H1 (cell line): Measurements from ENCODE around the gene HBD. TPM values are rescaled to one million over a fixed set of nuclear protein-coding genes. Genes with fewer than 3 reads are reported as not detected.

Source experiments
- CTCF ChIA-PET: fragments of 300-600 bp; sonication (Branson Sonifier 250); formaldehyde crosslinking; loops from one replicate; lab custom pipeline; 2021; ENCODE audit not compliant: partially characterized antibody; lab: Charles Lee
- POLR2A ChIA-PET: fragments of 300-600 bp; sonication (Branson Sonifier 250); formaldehyde crosslinking; loops from one replicate; lab custom pipeline; 2021; ENCODE audit warnings: inconsistent platforms; ENCODE audit not compliant: partially characterized antibody; lab: Charles Lee
- DNase-seq, 2 experiments: peaks; one replicate each; pipeline versions ENCODE4 v3.0.0 to v3.0.0-alpha.2; 2010 to 2022; ENCODE audit warnings: low spot score in 2 of 2, low read depth in 1 of 2, mixed read lengths in 1 of 2
- FAIRE-seq: peaks from 2 replicates; lab custom pipeline; 2011; peaks lifted over from hg19 to GRCh38; lab: Jason Lieb, UNC
- H2AFZ ChIP-seq: 2 replicates; pipeline ENCODE4 v1.8.1; 2012; ENCODE audit warnings: low read length, inconsistent platforms
- H2AK5ac ChIP-seq: 2 replicates; pipeline ENCODE4 v1.6.1; 2013; ENCODE audit warnings: low read depth, low read length
- H2BK120ac ChIP-seq: replicated peaks from 2 replicates; pipeline ENCODE3; 2013; ENCODE audit warnings: low read depth, low read length, inconsistent platforms
- H2BK12ac ChIP-seq: 2 replicates; pipeline ENCODE4 v1.6.1; 2013; ENCODE audit warnings: low read depth, low read length
- H2BK15ac ChIP-seq: 2 replicates; pipeline ENCODE4 v1.6.1; 2013; ENCODE audit warnings: low read length
- H2BK20ac ChIP-seq: 2 replicates; pipeline ENCODE4 v1.6.1; 2013; ENCODE audit warnings: low read length
- H2BK5ac ChIP-seq: 2 replicates; pipeline ENCODE4 v1.6.1; 2013; ENCODE audit warnings: low read depth, low read length
- H3K14ac ChIP-seq: 2 replicates; pipeline ENCODE4 v1.6.1; 2013; ENCODE audit warnings: inconsistent platforms; ENCODE audit not compliant: insufficient read length
- H3K18ac ChIP-seq: 2 replicates; pipeline ENCODE4 v1.6.1; 2013; ENCODE audit warnings: low read length; ENCODE audit errors: extremely low read depth
- H3K23ac ChIP-seq: 2 replicates; pipeline ENCODE4 v1.6.1; 2013; ENCODE audit warnings: inconsistent platforms; ENCODE audit not compliant: insufficient read length
- H3K23me2 ChIP-seq: 2 replicates; pipeline ENCODE4 v1.6.1; 2013; ENCODE audit warnings: low read depth, low read length
- H3K27ac ChIP-seq: 2 replicates; pipeline ENCODE4 v1.6.1; 2011; ENCODE audit warnings: low read depth, low read length, inconsistent platforms
- H3K27me3 ChIP-seq, 4 experiments: replicated peaks in 1 of 4; 1 replicate in 1 of 4; 2 replicates in 3 of 4; pipeline versions ENCODE4 v1.6.1 to v1.8.1; 2011 to 2013; ENCODE audit warnings: low read length in 3 of 4, mild to moderate bottlenecking in 3 of 4, inconsistent platforms in 2 of 4, mixed read lengths in 2 of 4, moderate library complexity in 1 of 4; ENCODE audit not compliant: control insufficient read depth in 3 of 4, insufficient read depth in 3 of 4; ENCODE audit errors: extremely low read depth in 1 of 4
- H3K36me3 ChIP-seq, 4 experiments: 2 replicates each; pipeline versions ENCODE4 v1.6.1 to v1.8.1; 2011 to 2013; ENCODE audit warnings: mild to moderate bottlenecking in 4 of 4, low read length in 3 of 4, moderate library complexity in 2 of 4, control low read depth in 1 of 4, inconsistent platforms in 1 of 4; ENCODE audit not compliant: insufficient read depth in 4 of 4, control insufficient read depth in 2 of 4
- H3K4ac ChIP-seq: replicated peaks from 2 replicates; pipeline ENCODE3; 2013; ENCODE audit warnings: low read length, low read depth, mixed read lengths, inconsistent platforms; ENCODE audit not compliant: insufficient read length
- H3K4me1 ChIP-seq, 4 experiments: replicated peaks in 1 of 4; 1 replicate in 1 of 4; 2 replicates in 3 of 4; pipeline versions ENCODE4 v1.6.1 to v1.8.1; 2011 to 2013; ENCODE audit warnings: low read length in 3 of 4, inconsistent platforms in 2 of 4, mixed read lengths in 1 of 4; ENCODE audit not compliant: insufficient read depth in 4 of 4, control insufficient read depth in 3 of 4
- H3K4me2 ChIP-seq, 2 experiments: 2 replicates each; pipeline versions ENCODE4 v1.6.1 to v1.8.1; 2011 to 2013; ENCODE audit warnings: low read depth in 2 of 2, low read length in 2 of 2, control low read depth in 1 of 2, inconsistent platforms in 1 of 2, mild to moderate bottlenecking in 1 of 2; ENCODE audit not compliant: insufficient read depth in 1 of 2
- H3K4me3 ChIP-seq, 4 experiments: fragments of 200-600, 300-600 bp in 1 of 4; sonication (generic), shearing (Covaris generic), sonication (Bioruptor Twin) in 1 of 4; 2 replicates each; pipeline versions ENCODE4 v1.5.1 to v1.8.1; 2011 to 2016; ENCODE audit warnings: low read length in 4 of 4, low read depth in 3 of 4, control low read depth in 2 of 4, inconsistent platforms in 2 of 4, mild to moderate bottlenecking in 2 of 4, mixed read lengths in 1 of 4, moderate library complexity in 1 of 4; ENCODE audit not compliant: insufficient read depth in 2 of 4; ENCODE audit errors: extremely low read depth in 1 of 4
- H3K56ac ChIP-seq: replicated peaks from 2 replicates; pipeline ENCODE3; 2013; ENCODE audit warnings: low read depth, mild to moderate bottlenecking, mixed read lengths, low read length, inconsistent platforms; ENCODE audit not compliant: insufficient read length
- H3K79me1 ChIP-seq: 2 replicates; pipeline ENCODE4 v1.6.1; 2013; ENCODE audit warnings: low read depth, low read length, control low read depth
- H3K79me2 ChIP-seq, 2 experiments: 2 replicates each; pipeline versions ENCODE4 v1.6.1 to v1.8.1; 2012 to 2013; ENCODE audit warnings: low read length in 2 of 2, mild to moderate bottlenecking in 2 of 2, inconsistent platforms in 1 of 2; ENCODE audit not compliant: insufficient read depth in 2 of 2, control insufficient read depth in 1 of 2
- H3K9ac ChIP-seq, 4 experiments: replicated peaks in 1 of 4; 1 replicate in 1 of 4; 2 replicates in 3 of 4; pipeline versions ENCODE4 v1.6.1 to v1.8.1; 2011 to 2013; ENCODE audit warnings: low read depth in 3 of 4, low read length in 3 of 4, control low read depth in 2 of 4, mild to moderate bottlenecking in 2 of 4, moderate library complexity in 2 of 4, inconsistent platforms in 1 of 4; ENCODE audit errors: extremely low read depth in 1 of 4
- H3K9me3 ChIP-seq, 2 experiments: 2 replicates each; pipeline versions ENCODE4 v1.6.1 to v1.8.1; 2012 to 2013; ENCODE audit warnings: mild to moderate bottlenecking in 2 of 2, moderate library complexity in 2 of 2, control low read depth in 1 of 2, inconsistent platforms in 1 of 2, low read depth in 1 of 2, low read length in 1 of 2, mixed read lengths in 1 of 2; ENCODE audit not compliant: insufficient read depth in 2 of 2
- H4K20me1 ChIP-seq, 2 experiments: replicated peaks in 1 of 2; 2 replicates each; pipeline versions ENCODE3 to v1.8.1; 2011 to 2013; ENCODE audit warnings: inconsistent platforms in 2 of 2, low read length in 2 of 2, mild to moderate bottlenecking in 1 of 2; ENCODE audit not compliant: insufficient read depth in 2 of 2, control insufficient read depth in 1 of 2
- H4K5ac ChIP-seq: 2 replicates; pipeline ENCODE4 v1.6.1; 2013; ENCODE audit warnings: low read length, low read depth, mixed read lengths, inconsistent platforms; ENCODE audit not compliant: insufficient read length
- H4K8ac ChIP-seq: 2 replicates; pipeline ENCODE4 v1.8.0; 2013; ENCODE audit warnings: mild to moderate bottlenecking, moderate library complexity, low read length, inconsistent platforms; ENCODE audit not compliant: insufficient read depth; ENCODE audit errors: extremely low read depth
- H4K91ac ChIP-seq: replicated peaks from 2 replicates; pipeline ENCODE3; 2013; ENCODE audit warnings: low read length, mixed read lengths, inconsistent platforms; ENCODE audit not compliant: insufficient read length
- ASH2L ChIP-seq: fragments of 200-600, 300-600 bp; sonication (generic); IDR thresholded peaks from one replicate; pipeline ENCODE4 v1.7.1; 2017; ENCODE audit warnings: low read length
- CBX5 ChIP-seq: fragments of 300-800, 300-1000 bp; sonication (generic); IDR thresholded peaks from 2 replicates; pipeline ENCODE4 v1.7.1; 2016; ENCODE audit warnings: antibody characterized with exemption, low read length, low read depth
- CBX8 ChIP-seq: fragments of 300-800, 300-1000 bp; sonication (generic); IDR thresholded peaks from 2 replicates; pipeline ENCODE4 v1.7.1; 2016; ENCODE audit warnings: low read depth, low read length, borderline replicate concordance
- EP300 ChIP-seq, 2 experiments: IDR thresholded peaks; 1 replicate in 1 of 2; 2 replicates in 1 of 2; pipeline ENCODE4 v1.6.1; 2011 to 2012; ENCODE audit warnings: low read depth in 2 of 2, low read length in 2 of 2, mild to moderate bottlenecking in 2 of 2, borderline replicate concordance in 1 of 2, inconsistent platforms in 1 of 2, moderate library complexity in 1 of 2
- JUND ChIP-seq: IDR thresholded peaks from 2 replicates; pipeline ENCODE4 v1.6.1; 2011; ENCODE audit warnings: mild to moderate bottlenecking, improper control_type of control experiment, low read length
- POLR2AphosphoS5 ChIP-seq: IDR thresholded peaks from 2 replicates; pipeline ENCODE4 v1.6.1; 2011; ENCODE audit warnings: low read depth, low read length
- POU5F1 ChIP-seq: IDR thresholded peaks from 2 replicates; pipeline ENCODE4 v1.6.1; 2011; ENCODE audit warnings: low read depth, mild to moderate bottlenecking, low read length, moderate library complexity
- RAD21 ChIP-seq, 2 experiments: IDR thresholded peaks in 1 of 2; conservative IDR thresholded peaks in 1 of 2; 2 replicates each; pipeline ENCODE4 v1.6.1; 2011; ENCODE audit warnings: low read depth in 2 of 2, low read length in 2 of 2, improper control_type of control experiment in 1 of 2, inconsistent platforms in 1 of 2, mild to moderate bottlenecking in 1 of 2, moderate library complexity in 1 of 2
- RNF2 ChIP-seq: fragments of 200-900, 300-1000 bp; sonication (generic); IDR thresholded peaks from 2 replicates; pipeline ENCODE4 v1.7.1; 2016; ENCODE audit warnings: borderline replicate concordance, low read depth, mild to moderate bottlenecking, antibody characterized with exemption, low read length; ENCODE audit not compliant: poor library complexity, severe bottlenecking; ENCODE audit errors: missing control alignments
- SIN3A ChIP-seq, 2 experiments: IDR thresholded peaks in 1 of 2; conservative IDR thresholded peaks in 1 of 2; 2 replicates each; pipeline ENCODE4 v1.6.1; 2011 to 2012; ENCODE audit warnings: low read length in 2 of 2, improper control_type of control experiment in 1 of 2, low read depth in 1 of 2, mild to moderate bottlenecking in 1 of 2
- SIRT6 ChIP-seq: IDR thresholded peaks from one replicate; pipeline ENCODE4 v1.7.1; 2012; ENCODE audit warnings: low read length, inconsistent platforms
- SP2 ChIP-seq: IDR thresholded peaks from 2 replicates; pipeline ENCODE4 v1.6.1; 2012; ENCODE audit warnings: mild to moderate bottlenecking, low read length, inconsistent platforms
- TCF12 ChIP-seq: IDR thresholded peaks from 2 replicates; pipeline ENCODE4 v1.6.1; 2011; ENCODE audit warnings: low read depth, mild to moderate bottlenecking, low read length
- TEAD4 ChIP-seq: IDR thresholded peaks from 2 replicates; pipeline ENCODE4 v1.6.1; 2012; ENCODE audit warnings: low read depth, low read length, inconsistent platforms, mixed read lengths
- WGBS, 2 experiments: shearing (Covaris generic) in 1 of 2; methylation state at CpG; one replicate each; pipeline versions ENCODE4 v1.1.6 to v1.1.7; 2013 to 2015; ENCODE audit warnings: low lambda C conversion rate in 2 of 2, mixed read lengths in 2 of 2, inconsistent platforms in 1 of 2, low coverage in 1 of 2, missing lambda C conversion rate in 1 of 2; ENCODE audit not compliant: insufficient replicate concordance in 2 of 2, insufficient coverage in 1 of 2, insufficient read length in 1 of 2; ENCODE audit errors: extremely low coverage in 1 of 2, missing lambda C conversion rate in 1 of 2; 5-methylcytosine and 5-hydroxymethylcytosine counted together
- polyA plus RNA-seq, 7 experiments: library from polyadenylated mRNA; depleted of rRNA in 3 of 7; stranded (reverse) in 5 of 7; unstranded in 2 of 7; fragments of >200 nt in 5 of 7; fragments of 200-250 nt in 2 of 7; gene quantifications; 1 replicate in 5 of 7; 2 replicates in 1 of 7; 4 replicates in 1 of 7; pipeline versions ENCODE4 v1.2.1 to v1.2.3, GENCODE V29; 2011 to 2013; ENCODE audit warnings: missing spikeins in 2 of 7, mixed read lengths in 2 of 7
- total RNA-seq: library from RNA; stranded (reverse); fragmentation: NEBNext Ultra II Directional; extraction: Animal tissue kit (Norgen Biotek cat#: 25700); gene quantifications from 2 replicates; pipeline ENCODE4 v1.2.1, GENCODE V29; 2021

HBD gene
- total and polyA plus RNA-seq, 2 of the 8 experiments (the other 6 are each of a cell fraction or from before 2014, with no cell fraction given) = not detected

DNA sequence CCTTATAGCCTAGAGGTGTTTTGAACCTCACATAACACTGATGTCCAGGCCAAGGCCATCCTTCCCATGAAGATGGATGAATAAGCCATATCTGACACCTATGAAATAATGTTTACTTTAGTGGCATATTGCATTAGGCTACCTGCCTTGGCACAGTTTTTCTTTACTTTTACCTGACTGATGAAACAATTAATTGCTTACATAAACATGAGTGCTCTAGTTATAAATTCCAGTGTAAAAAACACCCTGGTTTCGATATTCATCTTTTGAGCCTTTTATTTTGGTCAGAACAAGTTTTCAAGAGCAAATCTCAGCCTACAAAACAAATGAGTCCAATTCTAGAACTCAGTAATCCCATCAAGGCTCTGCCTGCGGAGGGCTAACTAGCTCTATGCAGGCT lies 42.4 kb upstream of the HBD start:
- Histone ChIP-seq H2BK12ac (no peak overlapping the region), H4K91ac (no peak overlapping the region), H2BK5ac (no peak overlapping the region), H3K14ac (no peak overlapping the region), H3K4me3 (no peak overlapping the region), H3K23ac (no peak overlapping the region), H3K27ac (no peak overlapping the region), H3K9me3 (no peaks in the 10 kb centered on the region), H2AK5ac (no peak overlapping the region), H3K79me2 (no peaks in the 10 kb centered on the region), H3K23me2 (no peaks in the 10 kb centered on the region; the same call in 1 of the 2 replicates), H3K36me3 (no peaks in the 10 kb centered on the region), H3K27me3 (no peaks in the 10 kb centered on the region), H4K5ac (no peak overlapping the region), H3K18ac (no peak overlapping the region), H3K9ac (no peak overlapping the region), H2BK15ac (no peak overlapping the region), H2BK20ac (no peak overlapping the region), H4K8ac (no peak overlapping the region), H3K56ac (no peak overlapping the region), H3K4me1 (no peaks in the 10 kb centered on the region; a peak in 2 of 7 replicates), H2AFZ (no peak overlapping the region), H4K20me1 (no peaks in the 10 kb centered on the region), H3K4ac (no peak overlapping the region), H2BK120ac (no peak overlapping the region), H3K79me1 (0 out of 2 replicates have a peak, but pooled peaks cover 2% of the 10 kb centered on the region), H3K4me2 (no peak overlapping the region)
- CTCF ChIA-PET = interaction anchor here (1.3 to 8.6 kb wide), 2 partner anchors 9 to 14 kb away, joined by 3 to 48 read pairs; no protein-coding TSS in a partner anchor
- FAIRE-seq (no peak), DNase-seq (no peak)
- POLR2A ChIA-PET = interaction anchor here (0.6 kb wide), 1 partner anchor 233 kb away, joined by 3 read pairs; no protein-coding TSS in a partner anchor
- WGBS, 2 experiments = 92% methylated on average over 2 of the region's 2 CpGs; no CpG with 5 or more reads in 1 of the 2 experiments
- TF ChIP-seq SP2 (no peak), POU5F1 (no peak), TEAD4 (no peak), POLR2AphosphoS5 (no peak), ASH2L (no peak), RAD21 (IDR thresholded peaks at IDR 0.05 in 1 of 2, conservative IDR thresholded peaks at IDR 0.05 in 1 of 2; ENCODE audit: low read depth in 2 of 2, low read length in 2 of 2) (no peak), CBX5 (no peak), CBX8 (no peak), SIN3A (conservative IDR thresholded peaks at IDR 0.05 in 1 of 2, IDR thresholded peaks at IDR 0.05 in 1 of 2; ENCODE audit: low read depth in 1 of 2, low read length in 2 of 2) (no peak), EP300 (IDR thresholded peaks at IDR 0.05; ENCODE audit: borderline replicate concordance in 1 of 2, low read depth in 2 of 2, low read length in 2 of 2) (no peak), SIRT6 (no peak), JUND (no peak), TCF12 (no peak), RNF2 (no peak)
